AML-193 (cell line): ENCODE results near the gene PLK4.
A peak's percentile ranks its signal among the peaks of the same experiment; 100 is the strongest.
"Not testable (repeated sequence)": the region's sequence is repeated elsewhere in the genome, so short reads cannot be mapped to it uniquely, and the experiment has no call there.

Experiments used
- DNase-seq, 2 experiments: peaks; one replicate each; lab custom pipeline; 2025; lab: John Stamatoyannopoulos, UW

PLK4 gene

GRCh38 chr4:127880763-127881562, at the start of gene PLK4:
Gene PLK4 (plus strand): TSS chr4:127880893. CDS start chr4:127881135, 242 bp downstream.
- DNase-seq: peak; percentile 94 to 95

GRCh38 chr4:127832585-127832984, 48.1 kb upstream of the PLK4 start:
- no peak for DNase-seq

GRCh38 chr4:127843704-127844600, 36.7 kb upstream of the PLK4 start:
- no peak for DNase-seq

- DNase-seq: no peak
Measured at GRCh38 chr4:127844601-127845116, 36.0 kb upstream of the PLK4 start.

GRCh38 chr4:127846061-127846460, 34.6 kb upstream of the PLK4 start:
- no peak for DNase-seq

- no peak for DNase-seq
Measured at GRCh38 chr4:127846765-127847164, 33.9 kb upstream of the PLK4 start.

GRCh38 chr4:127849505-127850234, 31.0 kb upstream of the PLK4 start:
- no peak for DNase-seq

- no peak for DNase-seq
Measured at GRCh38 chr4:127852661-127853060, 28.0 kb upstream of the PLK4 start.

- DNase-seq: no peak
Measured at GRCh38 chr4:127856196-127856812, 24.4 kb upstream of the PLK4 start.

- DNase-seq: no peak
Measured at GRCh38 chr4:127856813-127857447, 23.8 kb upstream of the PLK4 start.

GRCh38 chr4:127857641-127858040, 23.1 kb upstream of the PLK4 start:
- no peak for DNase-seq

- no peak for DNase-seq
Measured at GRCh38 chr4:127868196-127868595, 12.5 kb upstream of the PLK4 start.

- no peak for DNase-seq
Measured at GRCh38 chr4:127870281-127870680, 10.4 kb upstream of the PLK4 start.

GRCh38 chr4:127870688-127871087, 10.0 kb upstream of the PLK4 start:
- DNase-seq: no peak

- DNase-seq: no peak
Measured at GRCh38 chr4:127875791-127876190, 4.9 kb upstream of the PLK4 start.

GRCh38 chr4:127881563-127881864, 821 bp downstream of the PLK4 start:
- DNase-seq: no peak

GRCh38 chr4:127888559-127888958, 7.9 kb downstream of the PLK4 start:
- no peak for DNase-seq

- DNase-seq: no peak
Measured at GRCh38 chr4:127889903-127890302, 9.2 kb downstream of the PLK4 start.

- DNase-seq: no peak
Measured at GRCh38 chr4:127896069-127896468, 15.4 kb downstream of the PLK4 start.

- no peak for DNase-seq
Measured at GRCh38 chr4:127896528-127896927, 15.8 kb downstream of the PLK4 start.

- DNase-seq: not testable (repeated sequence)
Measured at GRCh38 chr4:127899682-127900081, 19.0 kb downstream of the PLK4 start.
